GM10266 (cell line): ENCODE results near the gene AGBL1.

Source experiments
- DNase-seq: peaks from one replicate; pipeline ENCODE4 v3.0.0; 2012; ENCODE audit errors: extremely low spot score
- CTCF ChIP-seq: IDR thresholded peaks from 2 replicates; pipeline ENCODE4 v1.5.1; 2012; ENCODE audit warnings: mild to moderate bottlenecking, low read depth; ENCODE audit not compliant: control insufficient read depth, insufficient read depth; ENCODE audit errors: missing control alignments

Gene AGBL1

GRCh38 chr15:86842199-86842598 lies 762.5 kb downstream of the AGBL1 start:
- TF ChIP-seq CTCF = no peak
- no peak for DNase-seq

- DNase-seq = no peak
- no peak for TF ChIP-seq CTCF
Observed at GRCh38 chr15:86846036-86846435, 766.4 kb downstream of the AGBL1 start.

GRCh38 chr15:86849136-86849535 lies 769.5 kb downstream of the AGBL1 start:
- no peak for DNase-seq
- no peak for TF ChIP-seq CTCF

- TF ChIP-seq CTCF = no peak
Observed at GRCh38 chr15:86849558-86850285, 770.1 kb downstream of the AGBL1 start.

GRCh38 chr15:86850939-86851338 lies 771.3 kb downstream of the AGBL1 start:
- no peak for DNase-seq
- TF ChIP-seq CTCF = no peak

More at GRCh38 chr15:86849558-86850285, 770.1 kb downstream of the AGBL1 start:
- DNase-seq = no peak

GRCh38 chr15:86852741-86853140 lies 773.1 kb downstream of the AGBL1 start:
- TF ChIP-seq CTCF = no peak
- no peak for DNase-seq

GRCh38 chr15:86854176-86854575 lies 774.5 kb downstream of the AGBL1 start:
- TF ChIP-seq CTCF = no peak
- no peak for DNase-seq
